Tibial nerve (tissue), 4 donors: ENCODE measurements around the gene SLC35A4. TPM values are rescaled to one million over a fixed set of nuclear protein-coding genes. Genes with fewer than 3 reads are reported as not detected.

ENCODE experiments used
- DNase-seq, 2 donors: peaks; one replicate each; pipeline ENCODE4 v3.0.0-alpha.2; 2019; ENCODE audit warnings: low spot score in 2 of 2
- H3K27ac ChIP-seq, 4 donors: fragments of 200-600 bp; sonication (generic) in 3 of 4; one replicate each; pipeline ENCODE4 v1.5.1; 2017 to 2019; ENCODE audit warnings: mild to moderate bottlenecking in 1 of 4
- H3K27me3 ChIP-seq, 2 donors: fragments of 200-600 bp; sonication (generic) in 1 of 2; one replicate each; pipeline versions ENCODE4 v1.5.1 to v1.6.0; 2017 to 2019
- H3K36me3 ChIP-seq, 3 donors: fragments of 200-600 bp; sonication (generic); one replicate each; pipeline ENCODE4 v1.5.1; 2018 to 2019
- H3K4me1 ChIP-seq, 4 donors: fragments of 200-600 bp; sonication (generic) in 3 of 4; one replicate each; pipeline ENCODE4 v1.5.1; 2017 to 2019
- H3K4me3 ChIP-seq, 4 donors: fragments of 200-600 bp; sonication (generic) in 3 of 4; one replicate each; pipeline ENCODE4 v1.5.1; 2017 to 2019; ENCODE audit warnings: mild to moderate bottlenecking in 1 of 4, moderate library complexity in 1 of 4
- H3K9me3 ChIP-seq, 4 donors: fragments of 200-600 bp; sonication (generic) in 3 of 4; one replicate each; pipeline ENCODE4 v1.5.1; 2017 to 2019
- CTCF ChIP-seq, 5 experiments: fragments of 200-600 bp in 3 of 5; fragments of 450-650 bp in 2 of 5; sonication (generic) in 3 of 5; IDR thresholded peaks; one replicate each; pipeline ENCODE4 v1.5.1; 2016 to 2019; ENCODE audit warnings: antibody characterized with exemption in 5 of 5, mild to moderate bottlenecking in 3 of 5, moderate library complexity in 2 of 5
- EP300 ChIP-seq, 2 donors: sonication (generic); formaldehyde crosslinking; IDR thresholded peaks; one replicate each; pipeline ENCODE4 v1.6.1; 2017; ENCODE audit warnings: antibody characterized with exemption in 2 of 2, mild to moderate bottlenecking in 1 of 2
- POLR2A ChIP-seq, 2 donors: fragments of 450-650 bp; IDR thresholded peaks; one replicate each; pipeline ENCODE4 v1.6.1; 2017; ENCODE audit warnings: antibody characterized with exemption in 2 of 2, mild to moderate bottlenecking in 2 of 2, moderate library complexity in 2 of 2
- WGBS, 2 donors: methylation state at CpG; one replicate each; pipeline ENCODE4 v1.1.5; 2018; 5-methylcytosine and 5-hydroxymethylcytosine counted together
- total RNA-seq, 4 donors: library from RNA; depleted of rRNA; stranded (reverse); fragments of >200 nt; gene quantifications; one replicate each; pipeline ENCODE4 v1.1.0, GENCODE V29; 2016

The SLC35A4 gene
- total RNA-seq, 4 donors from 2014 or later = 22.9 to 36.9 (median 26.8) TPM

GRCh38 chr5:140548791-140549190 lies 15.8 kb upstream of the SLC35A4 start:
- no peak for TF ChIP-seq POLR2A (IDR thresholded peaks at IDR 0.05)
- TF ChIP-seq EP300 (IDR thresholded peaks at IDR 0.05) = no peak
- no peak for TF ChIP-seq CTCF (IDR thresholded peaks at IDR 0.05)
- Histone ChIP-seq H3K4me1 (peaks cover 3 to 32% (median 24%) of the 10 kb centered on the region in 4 donors), H3K9me3 (no peaks in the 10 kb centered on the region), H3K27me3 (no peaks in the 10 kb centered on the region), H3K4me3 (peak overlapping the region in 3 of 4 donors; percentile 59 to 71 (median 68)), H3K36me3 (peaks cover 0 to 53% (median 8%) of the 10 kb centered on the region in 3 donors), H3K27ac (peak overlapping the region; percentile 95 to 99 (median 99))
- 87 to 88% methylated on average over 7 of the region's 7 CpGs for WGBS, 2 donors
- DNase-seq = no peak

GRCh38 chr5:140549237-140550144 lies 15.1 kb upstream of the SLC35A4 start:
- Histone ChIP-seq H3K36me3 (peaks cover 0 to 46% (median 8%) of the 10 kb centered on the region in 3 donors), H3K27me3 (no peaks in the 10 kb centered on the region), H3K9me3 (no peaks in the 10 kb centered on the region), H3K27ac (peak overlapping the region; percentile 95 to 99 (median 99)), H3K4me1 (peaks cover 3 to 32% (median 24%) of the 10 kb centered on the region in 4 donors), H3K4me3 (no peak overlapping the region)
- 84 to 85% methylated on average over 3 of the region's 3 CpGs for WGBS, 2 donors
- TF ChIP-seq POLR2A (IDR thresholded peaks at IDR 0.05) = no peak
- no peak for TF ChIP-seq CTCF (IDR thresholded peaks at IDR 0.05)
- no peak for TF ChIP-seq EP300 (IDR thresholded peaks at IDR 0.05)
- peak in 1 of 2 donors; percentile 56 for DNase-seq

- no peaks in the 10 kb centered on the region for H3K9me3 ChIP-seq
- no peaks in the 10 kb centered on the region for H3K27me3 ChIP-seq
- TF ChIP-seq EP300 (IDR thresholded peaks at IDR 0.05) (no peak), CTCF (IDR thresholded peaks at IDR 0.05) (no peak), POLR2A (IDR thresholded peaks at IDR 0.05) (no peak)
- WGBS, 2 donors = 82 to 90% methylated on average over 11 of the region's 11 CpGs
- peaks cover 0 to 39% (median 8%) of the 10 kb centered on the region in 3 donors for H3K36me3 ChIP-seq
- peaks cover 3 to 40% (median 25%) of the 10 kb centered on the region in 4 donors for H3K4me1 ChIP-seq
- H3K4me3 ChIP-seq = no peak overlapping the region
- no peak for DNase-seq
- peak overlapping the region; percentile 95 to 99 (median 99) for H3K27ac ChIP-seq
Measured at GRCh38 chr5:140550147-140551079, 14.2 kb upstream of the SLC35A4 start.

GRCh38 chr5:140551872-140552271 lies 12.8 kb upstream of the SLC35A4 start:
- Histone ChIP-seq H3K27me3 (no peaks in the 10 kb centered on the region), H3K36me3 (peaks cover 0 to 39% (median 8%) of the 10 kb centered on the region in 3 donors), H3K4me1 (peaks cover under 1 to 49% (median 33%) of the 10 kb centered on the region in 4 donors), H3K9me3 (no peaks in the 10 kb centered on the region), H3K4me3 (no peak overlapping the region), H3K27ac (no peak overlapping the region)
- 87 to 89% methylated on average over 4 of the region's 4 CpGs for WGBS, 2 donors
- no peak for DNase-seq
- TF ChIP-seq EP300 (IDR thresholded peaks at IDR 0.05) (no peak), POLR2A (IDR thresholded peaks at IDR 0.05) (no peak), CTCF (IDR thresholded peaks at IDR 0.05) (no peak)
